GM12878 (cell line): ENCODE measurements around the gene KDM4F. TPM values are rescaled to one million over a fixed set of nuclear protein-coding genes. Genes with fewer than 3 reads are reported as not detected.

ENCODE experiments used
- CBX5 ChIP-seq: sonication (generic); IDR thresholded peaks from 2 replicates; pipeline ENCODE4 v1.6.1; 2016; ENCODE audit warnings: low read depth, moderate library complexity, mild to moderate bottlenecking, inconsistent platforms
- CHD1 ChIP-seq: IDR thresholded peaks from 2 replicates; pipeline ENCODE4 v1.6.1; 2012; ENCODE audit warnings: low read depth, low read length, improper control_type of control experiment
- E4F1 ChIP-seq: fragments of 450-650 bp; IDR thresholded peaks from 2 replicates; pipeline ENCODE4 v1.6.1; 2018; ENCODE audit warnings: borderline replicate concordance, mild to moderate bottlenecking; ENCODE audit not compliant: partially characterized antibody
- IRF5 ChIP-seq: fragments of 450-650 bp; IDR thresholded peaks from 2 replicates; pipeline ENCODE4 v1.6.1; 2017; ENCODE audit warnings: borderline replicate concordance
- JUND ChIP-seq: IDR thresholded peaks from 2 replicates; pipeline ENCODE4 v1.6.1; 2012; ENCODE audit warnings: low read depth, mild to moderate bottlenecking, low read length, improper control_type of control experiment, moderate library complexity
- KLF5 ChIP-seq: fragments of 450-650 bp; IDR thresholded peaks from 2 replicates; pipeline ENCODE4 v1.6.1; 2014; ENCODE audit warnings: mild to moderate bottlenecking; ENCODE audit not compliant: partially characterized antibody
- SIX5 ChIP-seq: IDR thresholded peaks from 2 replicates; pipeline ENCODE4 v1.6.1; 2011; ENCODE audit warnings: mild to moderate bottlenecking, low read depth, low read length, moderate library complexity; ENCODE audit not compliant: severe bottlenecking
- WRNIP1 ChIP-seq: IDR thresholded peaks from 2 replicates; pipeline ENCODE4 v1.6.1; 2011; ENCODE audit warnings: low read depth, low read length, improper control_type of control experiment, borderline replicate concordance
- ZZZ3 ChIP-seq: IDR thresholded peaks from 2 replicates; pipeline ENCODE4 v1.6.1; 2011; ENCODE audit warnings: low read depth; ENCODE audit not compliant: control insufficient read depth, insufficient read length
- polyA plus RNA-seq, 11 experiments: library from polyadenylated mRNA; depleted of rRNA in 4 of 11; unstranded in 6 of 11; stranded (reverse) in 5 of 11; fragments of >200 nt; fragmentation: Nextera tagmentation in 4 of 11; fragmentation: Illumina TruSeq in 1 of 11; extraction: Ambion mirVana in 4 of 11; extraction: Trizol in 1 of 11; gene quantifications; 1 replicate in 1 of 11; 2 replicates in 10 of 11; pipeline versions ENCODE4 v1.2.1 to v1.2.3, GENCODE V29; 2011 to 2016; ENCODE audit warnings: inconsistent platforms in 2 of 11, missing spikeins in 2 of 11, low read depth in 1 of 11
- total RNA-seq, 4 experiments: library from RNA; depleted of rRNA in 3 of 4; stranded (reverse); fragments of >200 nt in 3 of 4; fragmentation: Illumina TruSeq in 1 of 4; extraction: Trizol in 1 of 4; gene quantifications; 2 replicates each; pipeline versions ENCODE4 v1.2.1 to v1.2.3, GENCODE V29; 2013 to 2021
- TF ChIP-seq, protein P1 (sequence below): fragments of 450-650 bp; IDR thresholded peaks from 2 replicates; pipeline ENCODE4 v1.6.1; 2018; ENCODE audit warnings: mild to moderate bottlenecking, low read depth, moderate library complexity; ENCODE audit not compliant: partially characterized antibody

The KDM4F gene
- total and polyA plus RNA-seq, 10 of the 15 experiments (the other 5 are each of a cell fraction or from before 2014, with no cell fraction given) = not detected

DNA sequence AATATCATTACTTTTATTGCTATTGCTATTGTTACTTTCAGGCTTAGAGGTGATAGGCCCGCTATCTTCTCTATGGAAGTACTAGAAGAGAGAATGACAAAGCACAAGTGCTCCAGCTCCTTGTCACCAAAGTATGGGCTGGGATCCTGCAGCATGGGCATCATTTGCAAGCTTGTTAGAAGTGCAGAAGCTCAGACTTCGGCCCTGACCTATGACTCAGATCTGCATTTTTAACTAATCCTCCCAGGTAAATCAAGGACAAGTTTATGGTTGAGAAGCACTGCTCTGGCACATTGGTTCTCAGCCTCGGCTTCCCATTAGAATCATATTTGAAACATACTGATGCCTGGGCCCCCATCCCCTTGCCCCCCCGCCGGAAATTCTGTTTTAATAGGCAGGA, 31.8 kb downstream of the KDM4F start (continued):
- TF ChIP-seq E4F1 = no peak
- no peak for TF ChIP-seq SIX5
- TF ChIP-seq CBX5 = no peak
- no peak for TF ChIP-seq ZZZ3
- no peak for TF ChIP-seq WRNIP1
- no peak for TF ChIP-seq CHD1
- TF ChIP-seq IRF5 = no peak
- TF ChIP-seq KLF5 = no peak
- TF ChIP-seq, protein P1, sequence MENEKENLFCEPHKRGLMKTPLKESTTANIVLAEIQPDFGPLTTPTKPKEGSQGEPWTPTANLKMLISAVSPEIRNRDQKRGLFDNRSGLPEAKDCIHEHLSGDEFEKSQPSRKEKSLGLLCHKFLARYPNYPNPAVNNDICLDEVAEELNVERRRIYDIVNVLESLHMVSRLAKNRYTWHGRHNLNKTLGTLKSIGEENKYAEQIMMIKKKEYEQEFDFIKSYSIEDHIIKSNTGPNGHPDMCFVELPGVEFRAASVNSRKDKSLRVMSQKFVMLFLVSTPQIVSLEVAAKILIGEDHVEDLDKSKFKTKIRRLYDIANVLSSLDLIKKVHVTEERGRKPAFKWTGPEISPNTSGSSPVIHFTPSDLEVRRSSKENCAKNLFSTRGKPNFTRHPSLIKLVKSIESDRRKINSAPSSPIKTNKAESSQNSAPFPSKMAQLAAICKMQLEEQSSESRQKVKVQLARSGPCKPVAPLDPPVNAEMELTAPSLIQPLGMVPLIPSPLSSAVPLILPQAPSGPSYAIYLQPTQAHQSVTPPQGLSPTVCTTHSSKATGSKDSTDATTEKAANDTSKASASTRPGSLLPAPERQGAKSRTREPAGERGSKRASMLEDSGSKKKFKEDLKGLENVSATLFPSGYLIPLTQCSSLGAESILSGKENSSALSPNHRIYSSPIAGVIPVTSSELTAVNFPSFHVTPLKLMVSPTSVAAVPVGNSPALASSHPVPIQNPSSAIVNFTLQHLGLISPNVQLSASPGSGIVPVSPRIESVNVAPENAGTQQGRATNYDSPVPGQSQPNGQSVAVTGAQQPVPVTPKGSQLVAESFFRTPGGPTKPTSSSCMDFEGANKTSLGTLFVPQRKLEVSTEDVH = no peak
- no peak for TF ChIP-seq JUND
- TF ChIP-seq, all 136 proteins: peak for 0
